ENCODE measurements around the gene ATXN1.

ATXN1 gene

GRCh38 chr6:16694781-16695578 is 66.3 kb downstream of the ATXN1 start:
- no peak for DNase-seq

GRCh38 chr6:16691324-16691723 is 69.9 kb downstream of the ATXN1 start:
- no peak for DNase-seq

GRCh38 chr6:16690608-16691142 is 70.6 kb downstream of the ATXN1 start:
- no peak for DNase-seq

GRCh38 chr6:16689788-16690607 is 71.3 kb downstream of the ATXN1 start:
- no peak for DNase-seq

GRCh38 chr6:16688984-16689636 is 72.2 kb downstream of the ATXN1 start:
- DNase-seq, result no peak

GRCh38 chr6:16688436-16688835 is 72.8 kb downstream of the ATXN1 start:
- no peak for DNase-seq

- DNase-seq, result no peak
These were observed 74.2 kb downstream of the ATXN1 start for GRCh38 chr6:16687045-16687444.

GRCh38 chr6:16684896-16685554 is 76.2 kb downstream of the ATXN1 start:
- DNase-seq, result no peak

GRCh38 chr6:16684195-16684689 is 77.0 kb downstream of the ATXN1 start:
- no peak for DNase-seq

- DNase-seq, result no peak
These were observed 77.5 kb downstream of the ATXN1 start for GRCh38 chr6:16683641-16684194.

- no peak for DNase-seq
These were observed 79.9 kb downstream of the ATXN1 start for GRCh38 chr6:16681260-16681873.

- DNase-seq, result no peak
These were observed 82.2 kb downstream of the ATXN1 start for GRCh38 chr6:16679050-16679449.

- DNase-seq, result no peak
These were observed 83.8 kb downstream of the ATXN1 start for GRCh38 chr6:16677458-16677857.

GRCh38 chr6:16676978-16677377 is 84.3 kb downstream of the ATXN1 start:
- DNase-seq, result no peak

- no peak for DNase-seq
These were observed 84.9 kb downstream of the ATXN1 start for GRCh38 chr6:16676376-16676775.

GRCh38 chr6:16674801-16675392 is 86.4 kb downstream of the ATXN1 start:
- DNase-seq, result no peak

- DNase-seq, result no peak
These were observed 88.1 kb downstream of the ATXN1 start for GRCh38 chr6:16673011-16673797.

- no peak for DNase-seq
These were observed 89.7 kb downstream of the ATXN1 start for GRCh38 chr6:16671302-16672289.

- DNase-seq, result no peak
These were observed 90.6 kb downstream of the ATXN1 start for GRCh38 chr6:16670617-16671051.
